Measurements from ENCODE around the gene ANLN.

ANLN gene

GRCh38 chr7:36496576-36496975 lies 106.9 kb downstream of the ANLN start:
- in situ Hi-C loops (cut with HindIII; ENCODE audit: low sequenced_read_pairs): loop anchor here (25.0 kb wide), 1 partner anchor 466 kb away; no protein-coding TSS in a partner anchor

GRCh38 chr7:36497176-36497575 lies 107.5 kb downstream of the ANLN start:
- in situ Hi-C loops (cut with HindIII; ENCODE audit: low sequenced_read_pairs): loop anchor here (25.0 kb wide), 1 partner anchor 465 kb away; no protein-coding TSS in a partner anchor

DNA sequence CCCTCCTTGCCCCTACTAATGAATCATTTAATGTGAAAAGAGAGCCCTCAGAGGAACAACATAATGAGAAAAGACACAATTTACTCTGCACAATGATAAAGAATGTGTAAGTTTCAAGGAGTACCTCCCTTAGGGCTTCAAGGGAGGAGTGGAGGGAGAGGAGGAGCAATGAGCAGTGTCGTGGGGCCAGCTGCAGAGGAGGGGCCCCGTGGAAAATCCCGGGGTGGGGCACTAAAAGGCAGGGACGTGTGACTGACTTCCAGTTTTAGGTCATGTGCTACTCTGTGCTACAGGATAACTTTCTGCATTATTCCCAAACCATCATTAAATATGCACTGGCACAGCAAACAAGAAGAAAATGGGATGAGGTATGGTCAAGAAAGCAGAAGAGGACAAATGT lies 108.1 kb downstream of the ANLN start:
- in situ Hi-C loops (cut with HindIII; ENCODE audit: low sequenced_read_pairs): loop anchor here (25.0 kb wide), 1 partner anchor 465 kb away; no protein-coding TSS in a partner anchor

All from endothelial cell of hepatic sinusoid (primary cell).